Measurements from ENCODE around the gene MRPS23. TPM values are rescaled to one million over a fixed set of nuclear protein-coding genes. Genes with fewer than 3 reads are reported as not detected.

The MRPS23 gene
- total and polyA plus RNA-seq, 2 of the 13 experiments (the other 11 are each of a cell fraction or from before 2014, with no cell fraction given): 63.2 to 181 TPM

GRCh38 chr17:57894848-57895247 lies 45.0 kb upstream of the MRPS23 start (continued):
- TF ChIP-seq ZBTB39 (CRISPR knock-in tag; IDR thresholded peaks at IDR 0.05): no peak
- no peak for TF ChIP-seq TEAD3 (CRISPR knock-in tag; optimal IDR thresholded peaks at IDR 0.05; ENCODE audit: borderline replicate concordance)
- TF ChIP-seq SIX4 (CRISPR knock-in tag; IDR thresholded peaks at IDR 0.05): 0 out of 2 replicates have a peak, but pooled peaks have one; percentile 55
- TF ChIP-seq ZNF282 (IDR thresholded peaks at IDR 0.05; ENCODE audit: partially characterized antibody): no peak
- TF ChIP-seq SIX1 (CRISPR knock-in tag; IDR thresholded peaks at IDR 0.05; ENCODE audit: borderline replicate concordance): peak; percentile 36; the same call in 1 of the 2 replicates
- TF ChIP-seq NCOR1 (IDR thresholded peaks at IDR 0.05; ENCODE audit: borderline replicate concordance, low read length): no peak

- Histone ChIP-seq H3K9ac (ENCODE audit: insufficient read depth, low read depth, low read length) (peak overlapping the region; percentile 88), H3K27me3 (ENCODE audit: control insufficient read depth in 1 of 2, insufficient read depth in 2 of 2, low read length in 2 of 2) (no peaks in the 10 kb centered on the region; a peak in 1 of 5 replicates), H3K36me3 (replicated peaks in 1 of 2; ENCODE audit: control insufficient read depth in 1 of 2, insufficient read depth in 2 of 2, low read length in 2 of 2) (no peaks in the 10 kb centered on the region), H4K20me1 (ENCODE audit: insufficient read depth, low read length) (no peaks in the 10 kb centered on the region), H3K9me3 (ENCODE audit: low read length) (no peaks in the 10 kb centered on the region), H3K79me2 (ENCODE audit: insufficient read depth, low read length) (no peaks in the 10 kb centered on the region), H3K4me1 (ENCODE audit: insufficient read depth, low read length) (peaks cover 61% of the 10 kb centered on the region), H2AFZ (ENCODE audit: low read length) (peak overlapping the region; percentile 3), H3K27ac (ENCODE audit: extremely low read length, insufficient read depth, low read length) (peak overlapping the region; percentile 93), H3K4me2 (ENCODE audit: low read depth, low read length) (peak overlapping the region; percentile 94), H3K4me3 (replicated peaks in 1 of 3; ENCODE audit: insufficient read depth in 1 of 3, low read depth in 2 of 3, low read length in 3 of 3) (peak overlapping the region; percentile 64 to 83 (median 68))
- DNase-seq (ENCODE audit: low spot score) (peak; percentile 97), FAIRE-seq (peak; percentile 98), ATAC-seq (peak; percentile 93)
- TSS peak; percentile 95 for BruUV-seq (replicated peaks)
- ChIA-PET CTCF (ENCODE audit: low intra/inter-chr PET ratio, low total read pairs) (interaction anchor here (1.0 to 1.9 kb wide), 6 partner anchors 13 to 220 kb away, joined by 3 to 12 read pairs (median 6); no protein-coding TSS in a partner anchor), POLR2A (interaction anchor here (0.6 to 4.0 kb wide), 33 partner anchors 10 to 806 kb away, joined by 3 to 87 read pairs (median 7); partner anchors contain the start of genes CUEDC1, DYNLL2, MRPS23 and SRSF1)
- in situ Hi-C loops (cut with HindIII; ENCODE audit: extremely low pct_ligation_motif_present, low pct_unique_long_range_greater_than_20kb) (loop anchor here (10.0 kb wide), 1 partner anchor 222 kb away; no protein-coding TSS in a partner anchor), intact Hi-C loops (cut with micrococcal nuclease; ENCODE audit: unreplicated experiment) (loop anchor here (1.0 to 5.0 kb wide), 8 partner anchors 14 to 106 kb away; partner anchors contain the start of gene MRPS23)
- 2% methylated on average over 15 of the region's 16 CpGs for WGBS (ENCODE audit: low lambda C conversion rate)
- no peak for TF ChIP-seq KDM1A (CRISPR knock-in tag; IDR thresholded peaks at IDR 0.05)
- 0 out of 2 replicates have a peak, but pooled peaks have one; percentile 15 for TF ChIP-seq MIER3 (CRISPR knock-in tag; IDR thresholded peaks at IDR 0.05; ENCODE audit: borderline replicate concordance)
- no peak; the same call in 1 of the 2 replicates for TF ChIP-seq ZNF776 (CRISPR knock-in tag; IDR thresholded peaks at IDR 0.05)
- TF ChIP-seq ZNF232 (CRISPR knock-in tag; IDR thresholded peaks at IDR 0.05; ENCODE audit: borderline replicate concordance): no peak
- TF ChIP-seq ZNF781 (CRISPR knock-in tag; IDR thresholded peaks at IDR 0.05; ENCODE audit: borderline replicate concordance, not compliant biosample characterization): peak; percentile 28
- TF ChIP-seq ZXDC (CRISPR knock-in tag; IDR thresholded peaks at IDR 0.05): no peak
- 0 out of 2 replicates have a peak, but pooled peaks have one; percentile 63 for TF ChIP-seq ZNF543 (CRISPR knock-in tag; IDR thresholded peaks at IDR 0.05)
- 0 out of 2 replicates have a peak, but pooled peaks have one; percentile 38 for TF ChIP-seq E2F5 (CRISPR knock-in tag; conservative IDR thresholded peaks at IDR 0.05)
Observed at GRCh38 chr17:57892820-57893595, 43.2 kb upstream of the MRPS23 start.

All from HepG2 (cell line).